Activated naive CD4-positive, alpha-beta T cell treated with anti-CD3 and anti-CD28 coated beads for 36 hours (primary cell): Measurements from ENCODE around the gene CASP14. TPM values are rescaled to one million over a fixed set of nuclear protein-coding genes. Genes with fewer than 3 reads are reported as not detected.
"Not testable (repeated sequence)": the region's sequence is repeated elsewhere in the genome, so short reads cannot be mapped to it uniquely, and the experiment has no call there.

Source experiments
- CTCF ChIA-PET: fragments of 350-600 bp; sonication (Branson Sonifier 250); formaldehyde crosslinking; loops from one replicate; lab custom pipeline; 2021; ENCODE audit warnings: antibody characterized with exemption; lab: Charles Lee
- DNase-seq: peaks from one replicate; pipeline ENCODE4 v3.0.0-alpha.2; 2020
- H3K27ac Mint-ChIP-seq: one replicate; pipeline ENCODE4 v1.8.0; 2021; ENCODE audit warnings: mild to moderate bottlenecking, mixed read lengths
- H3K27me3 Mint-ChIP-seq: one replicate; pipeline ENCODE4 v1.8.0; 2021; ENCODE audit warnings: low read depth, mixed read lengths
- H3K36me3 Mint-ChIP-seq: one replicate; pipeline ENCODE4 v1.8.0; 2021; ENCODE audit warnings: low read depth, mixed read lengths
- H3K4me1 Mint-ChIP-seq: one replicate; pipeline ENCODE4 v1.8.0; 2021; ENCODE audit warnings: low read depth, mixed read lengths
- H3K4me3 Mint-ChIP-seq: one replicate; pipeline ENCODE4 v1.8.0; 2021; ENCODE audit warnings: mild to moderate bottlenecking, moderate library complexity, mixed read lengths
- H3K9me3 Mint-ChIP-seq: one replicate; pipeline ENCODE4 v1.8.0; 2021; ENCODE audit warnings: mixed read lengths
- intact Hi-C: fragments of 100-400 bp; cut with micrococcal nuclease; formaldehyde crosslinking; loops from one replicate; pipeline ENCODE4 v1.15.1; 2023
- total RNA-seq, 2 experiments: library from RNA; stranded (reverse); gene quantifications; one replicate each; pipeline ENCODE4 v1.2.3, GENCODE V29; 2021

The CASP14 gene
- total RNA-seq, 2 experiments from 2014 or later: not detected

DNA sequence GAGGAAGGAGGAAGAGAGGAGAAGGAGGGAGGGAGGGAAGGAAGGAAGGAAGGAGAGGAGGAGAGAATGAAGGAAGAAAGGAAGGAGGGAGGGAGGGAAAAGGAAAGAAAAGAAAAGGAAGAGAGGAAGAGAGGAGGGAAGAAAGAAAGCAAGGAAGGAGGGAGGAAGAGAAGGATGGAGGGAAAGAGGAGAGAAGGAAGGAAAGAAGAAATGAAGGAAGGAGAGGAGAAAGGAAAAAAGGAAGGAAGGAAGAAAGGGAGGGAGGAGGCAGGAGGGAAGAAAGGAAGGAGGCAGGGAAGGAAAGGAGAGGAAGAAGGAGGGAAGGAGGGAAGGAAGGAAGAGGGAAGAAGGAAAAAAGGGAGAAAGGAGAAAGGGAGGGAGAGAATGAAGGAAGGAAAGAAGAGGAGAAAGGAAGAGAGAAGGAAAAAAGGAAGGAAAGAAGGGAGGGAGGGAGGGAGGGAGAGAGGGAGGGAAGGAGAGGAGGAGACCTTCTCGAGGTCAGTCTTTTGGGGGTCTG, 13.4 kb upstream of the CASP14 start:
- no peaks in the 10 kb centered on the region for H3K4me1 Mint-ChIP-seq
- no peaks in the 10 kb centered on the region for H3K36me3 Mint-ChIP-seq
- peaks cover 14% of the 10 kb centered on the region for H3K27me3 Mint-ChIP-seq
- intact Hi-C loops: no loop called here
- CTCF ChIA-PET: interaction anchor here (0.7 kb wide), 1 partner anchor 291 kb away, joined by 3 read pairs; no protein-coding TSS in a partner anchor
- H3K27ac Mint-ChIP-seq: no peak overlapping the region
- H3K9me3 Mint-ChIP-seq: no peaks in the 10 kb centered on the region
- no peak overlapping the region for H3K4me3 Mint-ChIP-seq
- DNase-seq: no peak

DNA sequence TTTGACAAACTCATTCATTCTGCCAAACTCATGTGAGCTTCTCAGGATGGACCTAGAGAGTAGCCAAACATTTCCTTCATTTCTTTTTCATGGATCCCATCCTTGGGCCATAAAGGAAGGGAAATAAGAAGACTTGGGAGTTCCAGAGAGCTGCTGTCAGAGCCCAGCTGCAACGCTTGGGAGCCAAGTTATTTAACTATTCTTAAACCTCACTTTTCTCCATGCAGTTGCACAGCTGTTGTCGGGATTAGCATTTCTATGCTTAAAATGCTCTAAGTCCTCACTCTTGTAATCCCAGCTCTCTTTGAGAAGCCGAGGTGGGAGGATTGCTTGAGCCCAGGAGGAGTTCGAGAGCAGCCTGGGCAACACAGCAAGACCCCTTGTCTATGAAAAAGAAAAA, 11.7 kb upstream of the CASP14 start:
- Mint-ChIP-seq H3K4me1 (no peaks in the 10 kb centered on the region), H3K27me3 (peaks cover 14% of the 10 kb centered on the region), H3K4me3 (no peak overlapping the region), H3K36me3 (no peaks in the 10 kb centered on the region), H3K27ac (no peak overlapping the region), H3K9me3 (no peaks in the 10 kb centered on the region)
- intact Hi-C loops: no loop called here
- CTCF ChIA-PET: no interaction called here
- DNase-seq: no peak

DNA sequence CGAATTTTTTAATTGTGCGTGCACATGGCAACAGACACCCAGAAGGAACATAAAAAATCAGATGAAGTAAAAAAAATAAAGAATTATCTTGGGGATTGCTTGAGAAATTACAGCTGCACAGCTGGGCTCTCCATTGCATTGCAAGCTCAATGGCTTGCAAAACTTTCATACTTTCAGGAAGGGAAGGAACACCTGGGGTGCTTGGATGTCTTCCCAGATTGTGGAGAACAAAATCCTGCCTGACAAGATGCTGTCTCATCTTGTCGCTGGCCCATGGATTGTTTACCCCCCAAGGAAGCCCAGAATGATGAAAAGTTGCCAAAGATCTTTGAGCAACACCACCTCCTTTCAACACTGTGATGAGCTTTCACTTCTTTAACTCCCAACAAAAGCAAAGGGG, 11.0 kb upstream of the CASP14 start:
- Mint-ChIP-seq H3K9me3 (no peaks in the 10 kb centered on the region), H3K27ac (no peak overlapping the region), H3K27me3 (peaks cover 14% of the 10 kb centered on the region), H3K4me1 (no peaks in the 10 kb centered on the region), H3K4me3 (no peak overlapping the region), H3K36me3 (no peaks in the 10 kb centered on the region)
- CTCF ChIA-PET: no interaction called here
- intact Hi-C loops: no loop called here
- no peak for DNase-seq

DNA sequence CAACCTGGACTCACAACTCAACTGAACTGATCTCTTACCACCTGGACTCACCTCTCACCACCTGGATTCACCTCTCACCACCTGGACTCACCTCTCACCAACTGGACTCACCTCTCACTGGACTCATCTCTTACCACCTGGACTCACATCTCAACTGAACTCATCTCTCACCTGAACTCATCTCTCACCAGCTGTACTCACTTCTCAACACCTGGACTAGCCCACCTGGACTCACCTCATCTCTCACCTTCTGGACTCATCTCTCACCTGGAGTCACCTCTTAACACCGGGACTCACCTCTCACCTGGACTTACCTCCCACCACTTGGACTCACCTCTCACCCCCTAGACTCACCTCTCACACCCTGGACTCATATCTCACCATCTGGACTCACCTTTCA, 7.3 kb upstream of the CASP14 start:
- no peaks in the 10 kb centered on the region for H3K4me1 Mint-ChIP-seq
- intact Hi-C loops: no loop called here
- no peaks in the 10 kb centered on the region for H3K36me3 Mint-ChIP-seq
- peaks cover 16% of the 10 kb centered on the region for H3K27me3 Mint-ChIP-seq
- CTCF ChIA-PET: no interaction called here
- no peak overlapping the region for H3K4me3 Mint-ChIP-seq
- no peak overlapping the region for H3K27ac Mint-ChIP-seq
- no peaks in the 10 kb centered on the region for H3K9me3 Mint-ChIP-seq
- DNase-seq: no peak

DNA sequence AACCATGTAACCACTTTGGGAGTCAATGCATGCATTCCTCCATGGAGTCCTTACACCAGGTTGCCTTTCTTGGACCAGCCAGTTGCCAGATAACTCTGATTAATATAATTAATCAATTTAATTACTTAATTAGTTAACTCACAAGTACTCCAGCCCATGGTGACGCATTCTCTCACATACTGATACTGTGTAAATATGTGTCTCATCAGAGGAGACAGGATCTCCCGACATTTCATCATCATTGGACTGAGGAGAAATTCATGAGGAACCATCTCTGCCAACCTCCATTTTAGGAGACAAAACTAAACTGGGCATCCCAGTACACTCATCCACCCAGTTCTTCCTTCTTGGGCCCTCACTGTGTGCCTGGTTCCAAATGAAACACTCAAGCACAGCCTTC, 6.5 kb upstream of the CASP14 start:
- CTCF ChIA-PET: no interaction called here
- no peak overlapping the region for H3K27ac Mint-ChIP-seq
- no peak overlapping the region for H3K4me3 Mint-ChIP-seq
- H3K36me3 Mint-ChIP-seq: no peaks in the 10 kb centered on the region
- DNase-seq: no peak
- intact Hi-C loops: no loop called here
- H3K4me1 Mint-ChIP-seq: no peaks in the 10 kb centered on the region
- H3K27me3 Mint-ChIP-seq: peaks cover 19% of the 10 kb centered on the region
- no peaks in the 10 kb centered on the region for H3K9me3 Mint-ChIP-seq

DNA sequence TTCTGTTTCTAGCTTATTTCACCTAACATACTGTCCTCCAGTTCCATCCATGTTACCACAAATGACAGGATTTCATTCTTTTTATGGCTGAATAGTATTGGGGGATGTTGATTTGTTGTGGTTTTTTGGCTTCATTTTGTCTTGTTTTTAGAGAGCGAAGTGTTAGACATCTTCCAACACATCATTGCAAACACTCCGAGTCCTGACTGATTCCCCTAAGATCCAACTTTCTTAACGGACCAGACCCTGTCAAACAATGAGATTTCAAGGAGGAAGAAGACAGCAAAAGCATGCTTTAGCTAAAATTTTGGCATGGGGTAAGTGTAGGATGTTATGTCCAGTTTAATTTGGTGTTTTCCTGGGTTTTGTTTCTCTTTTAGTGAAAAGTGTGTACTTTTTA, 3.8 kb upstream of the CASP14 start:
- no peaks in the 10 kb centered on the region for H3K4me1 Mint-ChIP-seq
- no peak for DNase-seq
- no peak overlapping the region for H3K27ac Mint-ChIP-seq
- intact Hi-C loops: no loop called here
- H3K9me3 Mint-ChIP-seq: no peaks in the 10 kb centered on the region
- no peaks in the 10 kb centered on the region for H3K36me3 Mint-ChIP-seq
- peaks cover 26% of the 10 kb centered on the region for H3K27me3 Mint-ChIP-seq
- no peak overlapping the region for H3K4me3 Mint-ChIP-seq
- CTCF ChIA-PET: no interaction called here

DNA sequence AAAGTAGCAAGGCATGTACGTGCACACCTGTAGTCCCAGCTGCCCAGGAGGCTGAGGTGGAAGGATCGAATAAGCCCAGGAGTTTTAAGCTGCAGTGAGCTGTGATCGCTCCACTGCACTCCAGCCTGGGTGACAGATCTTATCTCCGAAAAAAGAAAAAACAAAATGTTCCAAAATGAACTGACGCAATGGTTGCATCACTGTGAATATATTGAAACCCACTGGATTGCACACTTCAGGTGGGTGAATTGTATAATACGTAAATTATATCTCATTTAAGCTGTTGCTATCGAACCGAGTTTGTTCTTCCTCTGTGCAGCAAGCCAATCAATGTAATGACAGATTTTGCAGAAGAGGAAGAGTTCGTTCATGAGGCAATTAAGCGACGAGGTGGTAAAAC, 1.6 kb upstream of the CASP14 start:
- Mint-ChIP-seq H3K9me3 (no peaks in the 10 kb centered on the region), H3K27me3 (peaks cover 42% of the 10 kb centered on the region), H3K27ac (no peak overlapping the region), H3K36me3 (no peaks in the 10 kb centered on the region), H3K4me1 (no peaks in the 10 kb centered on the region), H3K4me3 (no peak overlapping the region)
- intact Hi-C loops: no loop called here
- CTCF ChIA-PET: no interaction called here
- no peak for DNase-seq

DNA sequence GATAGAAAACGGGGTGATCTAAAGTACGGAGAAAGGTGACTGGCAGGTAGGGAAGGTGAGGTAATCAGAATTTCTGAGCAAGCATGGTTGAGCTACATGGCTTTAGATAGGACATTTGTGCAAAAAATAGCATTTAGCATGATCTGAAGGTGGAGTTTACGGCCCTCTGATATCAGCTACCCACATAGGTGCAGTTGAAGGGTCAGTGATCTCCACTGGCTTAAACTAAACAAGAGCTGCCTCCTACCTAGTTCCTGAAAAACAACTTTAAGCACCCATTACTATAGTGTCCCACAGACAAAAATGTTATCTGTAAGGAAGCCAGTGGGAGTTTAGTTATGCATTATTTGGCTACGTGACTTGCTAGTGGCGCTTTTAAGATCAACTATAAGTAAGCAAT, 1.2 kb upstream of the CASP14 start:
- no peaks in the 10 kb centered on the region for H3K4me1 Mint-ChIP-seq
- DNase-seq: no peak
- intact Hi-C loops: no loop called here
- H3K36me3 Mint-ChIP-seq: no peaks in the 10 kb centered on the region
- no peaks in the 10 kb centered on the region for H3K9me3 Mint-ChIP-seq
- no peak overlapping the region for H3K4me3 Mint-ChIP-seq
- H3K27me3 Mint-ChIP-seq: peaks cover 42% of the 10 kb centered on the region
- CTCF ChIA-PET: no interaction called here
- H3K27ac Mint-ChIP-seq: no peak overlapping the region

DNA sequence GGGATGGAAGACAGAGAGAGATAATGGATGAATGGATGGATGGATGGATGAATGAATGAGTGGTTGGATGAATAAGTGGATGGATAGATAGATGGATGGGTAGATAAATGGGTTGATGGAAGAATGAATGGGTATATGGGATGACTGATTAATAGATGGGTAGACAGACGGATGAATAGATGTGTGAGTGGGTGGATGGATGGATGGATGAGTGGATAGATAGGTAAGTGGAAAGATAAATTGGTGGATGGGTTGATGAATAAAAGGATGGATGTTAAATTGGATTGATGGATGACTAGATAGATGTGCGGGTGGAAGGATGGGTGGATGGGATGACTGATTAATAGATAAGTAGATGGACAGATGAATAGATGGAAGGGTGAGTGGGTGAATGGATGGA, 1.4 kb downstream of the CASP14 start:
- intact Hi-C loops: no loop called here
- CTCF ChIA-PET: no interaction called here
- no peak for DNase-seq
- Mint-ChIP-seq H3K9me3 (no peaks in the 10 kb centered on the region), H3K36me3 (no peaks in the 10 kb centered on the region), H3K27ac (no peak overlapping the region), H3K4me3 (no peak overlapping the region), H3K4me1 (no peaks in the 10 kb centered on the region), H3K27me3 (peaks cover 47% of the 10 kb centered on the region)

DNA sequence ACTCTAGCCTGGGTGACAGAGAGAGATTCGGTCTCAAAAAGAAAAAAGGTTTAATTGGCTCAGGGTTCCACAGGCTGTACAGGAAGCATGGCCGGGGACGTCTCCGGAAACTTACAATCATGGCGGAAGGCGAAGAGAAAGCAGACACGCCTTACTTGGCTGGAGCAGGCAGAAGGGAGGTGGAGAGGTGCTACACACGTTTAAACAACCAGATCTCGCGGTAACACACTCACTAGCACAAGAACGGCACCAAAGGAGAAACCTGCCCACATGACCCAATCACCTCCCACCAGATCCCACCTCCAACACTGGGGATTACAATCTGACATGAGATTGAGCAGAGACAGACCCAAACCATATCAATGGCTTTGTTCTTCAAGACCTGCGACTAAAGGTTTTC, 12.8 kb downstream of the CASP14 start:
- CTCF ChIA-PET: no interaction called here
- Mint-ChIP-seq H3K36me3 (no peaks in the 10 kb centered on the region), H3K27ac (no peak overlapping the region), H3K4me3 (no peak overlapping the region), H3K27me3 (peaks cover 23% of the 10 kb centered on the region), H3K4me1 (no peaks in the 10 kb centered on the region), H3K9me3 (no peaks in the 10 kb centered on the region)
- no peak for DNase-seq
- intact Hi-C loops: no loop called here

DNA sequence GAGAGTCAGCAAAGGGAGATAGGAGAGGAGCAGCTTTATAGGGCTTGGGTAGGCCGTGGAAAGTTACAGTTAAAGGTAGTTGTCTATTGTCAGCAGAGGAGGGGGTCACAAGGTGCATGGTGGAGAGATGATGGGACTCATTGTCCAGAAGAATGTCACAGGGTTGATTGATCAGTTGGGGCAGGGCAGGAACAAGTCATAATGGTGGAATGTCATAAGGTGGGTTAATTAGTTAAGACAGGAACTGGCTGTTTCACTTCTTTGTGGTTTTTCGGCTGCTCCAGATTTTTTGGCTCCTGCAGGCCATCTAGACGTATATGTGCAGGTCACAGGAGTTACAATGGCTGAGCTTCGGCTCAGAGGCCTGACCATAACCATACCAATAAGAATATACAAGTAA, 21.1 kb downstream of the CASP14 start:
- H3K27me3 Mint-ChIP-seq, H3K4me3 Mint-ChIP-seq, intact Hi-C loops, H3K36me3 Mint-ChIP-seq, H3K27ac Mint-ChIP-seq, DNase-seq, H3K4me1 Mint-ChIP-seq, CTCF ChIA-PET, H3K9me3 Mint-ChIP-seq: not testable (repeated sequence)

DNA sequence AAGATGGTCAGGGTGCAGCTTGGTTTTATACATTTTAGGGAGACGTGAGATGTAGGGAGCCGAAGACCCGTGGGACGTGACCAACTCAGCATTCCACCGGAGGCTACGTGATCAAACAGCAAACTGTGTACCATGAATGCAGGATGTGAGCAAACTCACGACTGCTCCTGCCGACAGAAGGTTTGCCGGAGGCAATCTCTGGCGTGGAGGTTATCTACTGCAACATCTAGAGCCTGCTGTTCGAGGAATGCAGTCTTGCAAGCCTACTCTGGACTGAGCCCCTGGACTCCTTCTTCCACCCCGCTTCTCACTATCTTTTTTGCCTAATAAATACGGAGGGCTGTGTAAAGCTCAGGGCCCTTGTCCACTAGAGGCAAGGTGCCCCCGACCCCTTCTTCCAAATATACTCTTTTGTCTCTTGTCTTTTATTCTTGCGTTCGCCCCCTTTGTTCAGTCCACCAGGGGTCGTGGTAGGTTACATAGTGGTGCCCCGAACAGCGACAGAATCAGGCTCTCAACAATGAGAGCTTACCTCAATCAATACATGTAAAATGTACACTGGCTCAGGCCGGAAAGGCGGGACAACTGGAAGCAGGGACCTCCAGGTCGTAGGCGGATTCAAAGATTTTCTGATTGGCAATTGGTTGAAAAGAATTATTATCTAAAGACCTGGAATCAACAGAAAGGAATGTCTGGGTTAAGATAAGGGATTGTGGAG, 23.8 kb downstream of the CASP14 start:
- no peak overlapping the region for H3K4me3 Mint-ChIP-seq
- no peak overlapping the region for H3K27ac Mint-ChIP-seq
- H3K4me1 Mint-ChIP-seq: no peaks in the 10 kb centered on the region
- H3K27me3 Mint-ChIP-seq: peaks cover 4% of the 10 kb centered on the region
- H3K9me3 Mint-ChIP-seq: no peaks in the 10 kb centered on the region
- DNase-seq: no peak
- CTCF ChIA-PET: no interaction called here
- no peaks in the 10 kb centered on the region for H3K36me3 Mint-ChIP-seq
- intact Hi-C loops: no loop called here

DNA sequence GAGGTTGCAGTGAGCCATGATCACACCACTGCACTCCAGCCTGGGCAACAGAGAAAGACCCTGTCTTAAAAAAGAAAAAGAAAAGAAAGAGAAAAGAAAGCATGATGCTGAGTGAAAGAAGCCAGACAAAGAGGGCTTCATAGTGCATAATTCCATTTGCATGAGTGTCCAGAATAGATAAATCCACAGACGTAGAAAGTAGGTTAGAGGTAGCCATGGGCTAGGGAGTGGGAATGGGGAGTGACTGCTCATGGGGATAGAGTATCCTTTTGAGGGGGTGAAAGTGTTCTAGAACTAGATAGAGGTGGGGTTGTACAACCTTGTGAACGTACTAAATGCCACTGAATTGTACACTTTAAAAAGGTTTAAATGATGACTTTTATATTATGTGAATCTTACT, 25.1 kb downstream of the CASP14 start:
- H3K4me1 Mint-ChIP-seq: no peaks in the 10 kb centered on the region
- CTCF ChIA-PET: no interaction called here
- DNase-seq: no peak

More for the DNA sequence above, 25.1 kb downstream of the CASP14 start:
- no peak overlapping the region for H3K27ac Mint-ChIP-seq
- no peaks in the 10 kb centered on the region for H3K36me3 Mint-ChIP-seq
- H3K9me3 Mint-ChIP-seq: no peaks in the 10 kb centered on the region
- H3K27me3 Mint-ChIP-seq: peaks cover 10% of the 10 kb centered on the region
- intact Hi-C loops: no loop called here
- no peak overlapping the region for H3K4me3 Mint-ChIP-seq
